ENCODE measurements around the gene AHDC1. TPM values are rescaled to one million over a fixed set of nuclear protein-coding genes. Genes with fewer than 3 reads are reported as not detected.
"Not testable (repeated sequence)": the region's sequence is repeated elsewhere in the genome, so short reads cannot be mapped to it uniquely, and the experiment has no call there.

AHDC1 gene
- total RNA-seq, 1 donor from 2014 or later, result 3.3 TPM

GRCh38 chr1:27634177-27634984, 30.4 kb upstream of the AHDC1 start:
- DNase-seq (ENCODE audit: low read depth in 2 of 2), result peak in 1 of 2 donors; percentile 30

GRCh38 chr1:27633640-27634176, 29.8 kb upstream of the AHDC1 start:
- no peak for DNase-seq (ENCODE audit: low read depth in 2 of 2)

DNA sequence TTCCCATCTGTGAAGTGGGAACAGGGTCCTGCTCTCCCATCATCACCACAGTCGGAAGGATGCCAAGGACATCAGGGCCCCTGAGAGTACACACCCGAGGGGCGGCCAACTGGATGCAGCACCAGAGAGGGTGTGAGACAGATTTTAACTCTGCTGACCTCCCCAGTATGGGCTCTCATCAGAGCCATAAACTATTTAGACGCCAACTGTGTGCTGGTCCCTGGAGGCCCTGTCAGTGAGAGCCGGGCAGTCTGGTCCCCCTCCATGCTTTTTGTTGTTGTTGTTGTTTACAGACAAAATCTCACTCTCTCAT, 29.3 kb upstream of the AHDC1 start:
- no peak for DNase-seq (ENCODE audit: low read depth in 2 of 2)

GRCh38 chr1:27632387-27633297, 28.7 kb upstream of the AHDC1 start:
- DNase-seq (ENCODE audit: low read depth in 2 of 2), result no peak

DNA sequence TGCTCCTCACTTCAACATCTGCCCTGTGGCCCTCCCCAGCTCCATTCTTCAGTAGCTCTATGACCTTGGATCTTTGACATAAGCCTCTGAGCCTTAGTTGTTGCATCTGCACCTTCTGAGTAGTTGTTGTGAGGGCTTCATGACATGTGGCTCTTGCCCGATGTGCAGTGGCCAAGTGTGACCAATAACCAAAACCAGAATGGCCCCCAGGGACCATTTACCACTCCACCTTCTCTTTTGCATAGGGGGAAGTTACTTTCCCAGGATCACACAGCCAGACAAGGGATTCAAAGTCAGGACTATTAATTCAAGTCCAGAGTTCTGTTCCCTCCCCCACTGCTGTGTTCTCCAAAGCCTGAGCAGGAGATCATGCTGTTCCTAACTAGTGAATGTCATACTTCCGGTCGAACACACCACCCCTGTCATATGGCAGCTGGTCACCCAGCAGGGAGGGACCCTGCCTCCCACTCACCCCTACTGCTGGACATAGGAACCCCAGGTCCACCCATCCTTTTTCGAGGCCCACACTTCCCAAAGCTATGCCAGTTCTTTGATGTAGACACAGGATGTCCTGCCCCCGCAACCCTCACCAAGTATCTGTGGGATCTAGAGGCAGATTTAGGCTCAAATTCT, 27.0 kb upstream of the AHDC1 start:
- peak; percentile 34 to 50 for DNase-seq (ENCODE audit: low read depth in 2 of 2)

- DNase-seq (ENCODE audit: low read depth in 2 of 2), result no peak
Measured at GRCh38 chr1:27628712-27629111, 24.8 kb upstream of the AHDC1 start.

DNA sequence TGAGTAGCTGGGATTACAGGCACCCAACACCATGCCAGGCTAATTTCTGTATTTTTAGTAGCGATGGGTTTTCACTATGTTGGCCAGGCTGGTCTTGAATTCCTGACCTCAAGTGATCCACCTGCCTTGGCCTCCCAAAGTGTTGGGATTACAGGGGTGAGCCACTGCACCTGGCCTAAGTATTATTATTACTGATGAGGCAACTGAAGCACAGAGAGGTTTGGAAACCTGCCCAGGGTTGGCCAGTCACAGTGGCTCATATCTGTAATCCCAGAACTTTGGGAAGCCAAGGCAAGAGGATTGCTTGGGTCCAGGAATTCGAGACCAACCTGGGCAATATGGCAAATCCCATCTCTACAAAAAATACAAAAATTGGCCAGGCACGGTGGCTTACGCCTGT, 23.8 kb upstream of the AHDC1 start:
- DNase-seq (ENCODE audit: low read depth in 2 of 2), result not testable (repeated sequence)

DNA sequence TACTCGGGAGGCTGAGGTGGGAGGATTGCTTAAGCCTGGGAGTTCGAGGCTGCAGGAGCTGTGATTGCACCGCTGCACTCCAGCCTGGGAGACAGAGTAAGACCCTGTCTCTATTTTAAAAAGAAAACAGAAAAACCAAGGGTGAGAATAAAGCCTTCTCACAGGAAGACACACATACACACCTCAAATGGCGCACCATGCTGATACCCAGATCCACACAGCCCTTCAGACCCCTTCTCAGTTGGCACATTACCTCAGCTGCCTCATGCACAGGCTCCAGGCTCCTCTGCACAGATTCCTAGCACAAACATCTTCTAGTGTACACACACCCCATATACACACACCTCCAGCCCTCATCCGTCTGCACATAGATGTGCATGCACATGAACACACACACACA, 23.1 kb upstream of the AHDC1 start:
- no peak for DNase-seq (ENCODE audit: low read depth in 2 of 2)

- DNase-seq (ENCODE audit: low read depth in 2 of 2), result no peak
Measured at GRCh38 chr1:27626031-27626935, 22.3 kb upstream of the AHDC1 start.

DNA sequence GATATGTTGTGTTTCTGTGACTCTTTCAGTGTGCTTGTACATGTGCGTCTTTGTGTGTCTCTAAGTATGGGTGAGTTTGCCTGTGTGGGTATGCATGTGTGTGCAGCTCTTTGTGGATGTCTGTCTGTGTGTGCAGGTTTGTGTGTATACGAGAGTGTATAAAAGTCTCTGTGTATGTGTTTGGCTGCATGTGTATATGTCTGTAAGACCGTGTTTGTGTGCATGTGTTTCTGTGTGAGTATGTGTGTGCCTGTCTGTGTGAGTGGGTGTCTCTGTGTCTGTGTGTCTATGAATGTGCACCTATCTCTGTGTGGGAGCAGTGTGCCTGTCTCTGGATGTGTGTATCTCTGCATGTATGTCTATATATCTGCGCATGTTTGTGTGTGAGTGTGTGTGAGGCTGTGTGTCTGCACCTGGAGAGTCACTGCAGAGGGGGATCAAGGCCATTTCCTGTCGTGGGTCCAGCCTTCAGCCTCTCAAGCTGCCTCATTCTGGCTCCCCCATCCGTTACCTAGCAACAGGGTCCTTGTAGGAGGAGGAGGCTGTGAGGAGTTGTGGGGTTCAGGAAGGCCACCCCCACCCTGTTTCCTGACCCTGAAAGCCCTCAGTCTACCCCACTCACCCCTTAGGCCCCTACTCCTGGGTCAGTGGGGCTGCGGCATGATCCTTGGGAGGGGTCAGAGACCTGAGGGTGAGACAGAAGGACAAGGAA, 20.7 kb upstream of the AHDC1 start:
- peak in 1 of 2 donors; percentile 41 for DNase-seq (ENCODE audit: low read depth in 2 of 2)

- no peak for DNase-seq (ENCODE audit: low read depth in 2 of 2)
Measured at GRCh38 chr1:27623327-27624212, 19.6 kb upstream of the AHDC1 start.

GRCh38 chr1:27622828-27623227, 18.9 kb upstream of the AHDC1 start:
- DNase-seq (ENCODE audit: low read depth in 2 of 2), result no peak

DNA sequence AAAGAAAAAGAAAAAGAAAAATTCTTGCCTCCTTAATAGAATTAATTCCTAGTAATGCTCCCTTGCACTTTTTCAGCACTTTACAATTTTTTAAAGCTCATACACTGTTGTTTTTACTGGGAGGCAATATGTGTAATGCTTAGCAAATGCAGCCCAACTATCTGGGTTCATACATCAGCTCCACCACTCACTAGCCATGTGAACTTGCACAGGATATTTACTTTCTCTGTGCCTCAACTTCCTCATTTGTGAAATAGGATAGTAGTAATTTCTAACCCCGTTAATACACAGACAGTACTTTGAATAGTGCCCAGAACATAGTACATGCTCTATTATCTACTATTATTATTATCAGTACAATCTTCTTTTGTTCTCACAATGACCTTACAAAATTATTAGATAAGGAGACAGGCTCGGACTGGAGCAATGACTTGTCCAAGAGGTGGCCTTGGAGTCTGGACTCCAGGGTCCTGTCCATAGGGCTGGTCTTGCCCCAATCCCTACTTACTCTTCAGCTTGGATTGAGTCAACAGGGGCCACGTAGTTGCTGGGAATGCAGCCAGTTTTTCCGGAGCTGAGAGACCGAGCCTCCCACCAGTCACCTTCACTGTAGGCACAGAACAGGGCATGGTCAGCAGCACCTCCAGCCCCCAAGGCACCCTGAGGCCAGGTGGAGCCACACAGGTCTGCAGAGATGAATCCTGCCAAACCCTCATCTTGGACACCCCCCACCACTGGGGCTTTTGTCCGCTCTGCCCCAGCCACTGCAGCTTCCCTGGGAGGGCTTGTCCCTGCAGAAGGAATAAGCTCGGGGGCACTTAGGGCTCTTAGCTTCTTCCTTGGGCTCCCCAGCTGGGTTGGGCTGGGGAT, 17.3 kb upstream of the AHDC1 start:
- peak in 1 of 2 donors; percentile 66 for DNase-seq (ENCODE audit: low read depth in 2 of 2)

DNA sequence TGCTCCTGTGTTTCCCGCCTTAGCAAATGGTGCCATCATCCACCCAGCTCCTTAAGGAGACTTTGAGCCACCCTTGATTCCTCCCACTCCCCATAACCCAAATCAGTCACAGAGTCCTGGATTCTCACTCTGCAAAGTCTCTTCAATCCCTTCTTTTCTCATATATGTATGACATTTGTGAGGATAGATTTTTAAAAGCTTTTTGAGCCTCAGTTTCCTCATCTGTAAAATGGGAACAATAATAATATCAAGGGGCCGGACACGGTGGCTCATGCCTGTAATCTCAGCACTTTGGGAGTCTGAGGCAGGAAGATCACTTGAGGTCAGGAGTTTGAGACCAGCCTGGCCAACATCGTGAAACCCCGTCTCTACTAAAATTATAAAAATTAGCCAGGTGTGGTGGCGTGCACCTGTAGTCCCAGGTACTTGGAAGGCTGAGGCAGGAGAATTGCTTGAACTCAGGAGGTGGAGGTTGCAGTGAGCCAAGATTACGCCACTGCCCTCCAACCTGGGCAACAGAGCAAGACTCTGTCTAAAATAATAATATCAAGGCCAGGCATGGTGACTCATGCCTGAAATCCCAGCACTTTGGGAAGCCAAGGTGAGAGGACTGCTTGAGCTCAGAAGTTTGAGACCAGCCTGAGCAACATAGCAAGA, 16.0 kb upstream of the AHDC1 start:
- not testable (repeated sequence) for DNase-seq (ENCODE audit: low read depth in 2 of 2)

DNA sequence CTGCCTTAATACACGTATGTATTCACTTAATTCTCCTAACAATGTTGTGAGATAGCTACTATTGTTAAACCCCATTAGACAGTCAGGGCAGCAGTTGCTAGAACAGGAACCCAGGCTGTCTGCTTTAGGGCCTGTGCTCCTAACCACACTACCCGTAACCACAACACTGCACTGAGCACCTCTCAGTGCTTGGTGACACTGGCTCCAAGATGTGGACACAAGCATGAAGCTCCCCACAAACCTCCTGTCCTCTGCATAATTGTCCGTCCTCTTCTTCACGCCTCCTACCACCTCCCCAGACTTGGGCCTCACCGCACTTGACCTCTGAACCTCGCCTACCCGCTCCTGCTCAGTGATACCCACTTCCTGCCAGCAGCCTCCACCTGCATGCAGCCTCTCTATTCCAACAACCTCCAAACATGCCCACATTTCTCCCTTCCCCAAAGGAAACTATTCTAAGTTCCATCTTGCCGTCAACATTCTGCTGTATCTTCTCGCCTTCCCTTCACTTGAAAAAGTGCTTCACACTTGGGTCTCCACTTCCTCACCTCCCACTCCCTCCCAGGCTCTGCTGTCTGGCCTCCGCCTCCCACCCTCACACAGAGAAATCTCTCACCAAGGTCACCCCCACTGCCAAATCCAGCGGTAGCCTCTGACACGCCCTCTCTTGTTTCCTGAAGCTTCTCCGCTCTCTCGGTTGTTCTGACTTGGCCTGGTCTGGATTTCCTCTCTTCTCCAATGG, 14.6 kb upstream of the AHDC1 start:
- DNase-seq (ENCODE audit: low read depth in 2 of 2), result no peak

DNA sequence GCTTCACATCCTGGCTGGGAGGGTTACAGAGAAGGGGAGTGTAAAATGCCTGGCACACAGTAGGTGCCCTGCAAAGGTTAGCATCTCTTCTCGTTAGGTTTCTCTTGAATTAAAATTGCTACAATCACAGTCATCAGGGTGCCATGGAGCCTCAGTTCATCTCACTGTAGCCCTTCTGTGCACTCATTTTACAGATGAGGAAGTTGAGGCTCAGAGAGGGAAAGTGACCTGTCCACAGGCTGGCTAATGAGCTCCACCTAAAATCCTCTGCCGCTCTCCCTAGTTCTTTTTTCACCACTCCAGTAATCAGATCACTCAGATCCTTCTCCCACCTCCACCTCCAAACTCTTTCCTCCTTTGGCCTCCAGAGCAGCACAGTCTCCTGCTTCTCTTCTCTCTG, 13.5 kb upstream of the AHDC1 start:
- no peak for DNase-seq (ENCODE audit: low read depth in 2 of 2)

GRCh38 chr1:27616441-27616840, 12.5 kb upstream of the AHDC1 start:
- DNase-seq (ENCODE audit: low read depth in 2 of 2), result no peak

All from dermis microvascular lymphatic vessel endothelial cell (primary cell).